ENCODE data around the gene CALN1. TPM values are rescaled to one million over a fixed set of nuclear protein-coding genes. Genes with fewer than 3 reads are reported as not detected.

The CALN1 gene
- polyA plus RNA-seq, 1 donor (not counting 4 experiments of a cell fraction or from before 2014, with no cell fraction given): not detected

GRCh38 chr7:72408966-72409637, 3.0 kb downstream of the CALN1 start:
- dilution Hi-C loops (cut with MboI; ENCODE audit: extremely low pct_ligation_motif_present, low sequenced_read_pairs): no loop called here
- Histone ChIP-seq H3K27ac (ENCODE audit: control insufficient read depth, insufficient read depth, low read length) (no peak overlapping the region), H3K4me3 (ENCODE audit: control insufficient read depth in 2 of 3, extremely low read depth in 1 of 3, insufficient read depth in 2 of 3, low read depth in 1 of 3, low read length in 3 of 3) (no peak overlapping the region), H3K36me3 (ENCODE audit: control insufficient read depth in 2 of 2, extremely low read depth in 1 of 2, insufficient read depth in 2 of 2, low read length in 2 of 2) (no peaks in the 10 kb centered on the region), H3K9me1 (ENCODE audit: control insufficient read depth, extremely low read depth, insufficient read depth, low read length) (no peaks in the 10 kb centered on the region), H4K20me1 (ENCODE audit: control insufficient read depth, extremely low read depth, insufficient read depth, low read length) (no peaks in the 10 kb centered on the region), H3K4me1 (ENCODE audit: control insufficient read depth, extremely low read depth, insufficient read depth, low read length) (peaks cover 13% of the 10 kb centered on the region), H3K9me3 (ENCODE audit: control insufficient read depth, low read depth, low read length) (peaks cover 10% of the 10 kb centered on the region), H2AFZ (ENCODE audit: control insufficient read depth, low read length) (no peak overlapping the region), H3K79me2 (ENCODE audit: control insufficient read depth, insufficient read depth, low read length) (no peaks in the 10 kb centered on the region), H3K9ac (ENCODE audit: control insufficient read depth, extremely low read depth, insufficient read depth, low read length) (no peak overlapping the region), H3K27me3 (ENCODE audit: control insufficient read depth, extremely low read depth, insufficient read depth, low read length) (no peaks in the 10 kb centered on the region), H3K4me2 (ENCODE audit: control insufficient read depth, extremely low read depth, insufficient read depth, low read depth, low read length) (no peak overlapping the region)
- FAIRE-seq (no peak), DNase-seq (ENCODE audit: low read depth, low spot score) (no peak)
- TF ChIP-seq, protein P1, sequence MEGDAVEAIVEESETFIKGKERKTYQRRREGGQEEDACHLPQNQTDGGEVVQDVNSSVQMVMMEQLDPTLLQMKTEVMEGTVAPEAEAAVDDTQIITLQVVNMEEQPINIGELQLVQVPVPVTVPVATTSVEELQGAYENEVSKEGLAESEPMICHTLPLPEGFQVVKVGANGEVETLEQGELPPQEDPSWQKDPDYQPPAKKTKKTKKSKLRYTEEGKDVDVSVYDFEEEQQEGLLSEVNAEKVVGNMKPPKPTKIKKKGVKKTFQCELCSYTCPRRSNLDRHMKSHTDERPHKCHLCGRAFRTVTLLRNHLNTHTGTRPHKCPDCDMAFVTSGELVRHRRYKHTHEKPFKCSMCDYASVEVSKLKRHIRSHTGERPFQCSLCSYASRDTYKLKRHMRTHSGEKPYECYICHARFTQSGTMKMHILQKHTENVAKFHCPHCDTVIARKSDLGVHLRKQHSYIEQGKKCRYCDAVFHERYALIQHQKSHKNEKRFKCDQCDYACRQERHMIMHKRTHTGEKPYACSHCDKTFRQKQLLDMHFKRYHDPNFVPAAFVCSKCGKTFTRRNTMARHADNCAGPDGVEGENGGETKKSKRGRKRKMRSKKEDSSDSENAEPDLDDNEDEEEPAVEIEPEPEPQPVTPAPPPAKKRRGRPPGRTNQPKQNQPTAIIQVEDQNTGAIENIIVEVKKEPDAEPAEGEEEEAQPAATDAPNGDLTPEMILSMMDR (optimal IDR thresholded peaks at IDR 0.05 in 1 of 3, IDR thresholded peaks at IDR 0.05 in 1 of 3, conservative IDR thresholded peaks at IDR 0.05 in 1 of 3; ENCODE audit: extremely low read depth in 1 of 3, insufficient read depth in 2 of 3, low read length in 3 of 3): no peak
- TF ChIP-seq EZH2 (IDR thresholded peaks at IDR 0.05; ENCODE audit: low read length): no peak

GRCh38 chr7:72406820-72407403, 5.2 kb downstream of the CALN1 start:
- FAIRE-seq (no peak), DNase-seq (ENCODE audit: low read depth, low spot score) (no peak)
- H2AFZ ChIP-seq (ENCODE audit: control insufficient read depth, low read length): no peak overlapping the region
- no peak overlapping the region for H3K4me3 ChIP-seq (ENCODE audit: control insufficient read depth in 2 of 3, extremely low read depth in 1 of 3, insufficient read depth in 2 of 3, low read depth in 1 of 3, low read length in 3 of 3)
- H3K4me2 ChIP-seq (ENCODE audit: control insufficient read depth, extremely low read depth, insufficient read depth, low read depth, low read length): no peak overlapping the region
- peaks cover 13% of the 10 kb centered on the region for H3K4me1 ChIP-seq (ENCODE audit: control insufficient read depth, extremely low read depth, insufficient read depth, low read length)
- H3K9ac ChIP-seq (ENCODE audit: control insufficient read depth, extremely low read depth, insufficient read depth, low read length): no peak overlapping the region
- dilution Hi-C loops (cut with MboI; ENCODE audit: extremely low pct_ligation_motif_present, low sequenced_read_pairs): no loop called here
- no peaks in the 10 kb centered on the region for H3K27me3 ChIP-seq (ENCODE audit: control insufficient read depth, extremely low read depth, insufficient read depth, low read length)
- no peaks in the 10 kb centered on the region for H3K79me2 ChIP-seq (ENCODE audit: control insufficient read depth, insufficient read depth, low read length)
- H3K36me3 ChIP-seq (ENCODE audit: control insufficient read depth in 2 of 2, extremely low read depth in 1 of 2, insufficient read depth in 2 of 2, low read length in 2 of 2): no peaks in the 10 kb centered on the region
- no peaks in the 10 kb centered on the region for H3K9me1 ChIP-seq (ENCODE audit: control insufficient read depth, extremely low read depth, insufficient read depth, low read length)
- peaks cover 2% of the 10 kb centered on the region for H3K9me3 ChIP-seq (ENCODE audit: control insufficient read depth, low read depth, low read length)
- H3K27ac ChIP-seq (ENCODE audit: control insufficient read depth, insufficient read depth, low read length): no peak overlapping the region
- no peaks in the 10 kb centered on the region for H4K20me1 ChIP-seq (ENCODE audit: control insufficient read depth, extremely low read depth, insufficient read depth, low read length)
- TF ChIP-seq, protein P1 (optimal IDR thresholded peaks at IDR 0.05 in 1 of 3, IDR thresholded peaks at IDR 0.05 in 1 of 3, conservative IDR thresholded peaks at IDR 0.05 in 1 of 3; ENCODE audit: extremely low read depth in 1 of 3, insufficient read depth in 2 of 3, low read length in 3 of 3): no peak
- TF ChIP-seq EZH2 (IDR thresholded peaks at IDR 0.05; ENCODE audit: low read length): no peak
